PC-3 (cell line): ENCODE measurements around the gene ABHD6.

Experiments
- EZH2 ChIP-seq: fragments of 300-600 bp; sonication (generic); IDR thresholded peaks from one replicate; pipeline ENCODE4 v1.6.1; 2017; ENCODE audit warnings: antibody characterized with exemption, mild to moderate bottlenecking, low read length; ENCODE audit not compliant: unreplicated experiment
- TF ChIP-seq, protein P1 (sequence below): fragments of 300-600 bp; sonication (generic); conservative IDR thresholded peaks from 2 replicates; pipeline ENCODE4 v1.5.1; 2017; ENCODE audit warnings: antibody characterized with exemption, low read depth, mild to moderate bottlenecking, low read length

DNA sequence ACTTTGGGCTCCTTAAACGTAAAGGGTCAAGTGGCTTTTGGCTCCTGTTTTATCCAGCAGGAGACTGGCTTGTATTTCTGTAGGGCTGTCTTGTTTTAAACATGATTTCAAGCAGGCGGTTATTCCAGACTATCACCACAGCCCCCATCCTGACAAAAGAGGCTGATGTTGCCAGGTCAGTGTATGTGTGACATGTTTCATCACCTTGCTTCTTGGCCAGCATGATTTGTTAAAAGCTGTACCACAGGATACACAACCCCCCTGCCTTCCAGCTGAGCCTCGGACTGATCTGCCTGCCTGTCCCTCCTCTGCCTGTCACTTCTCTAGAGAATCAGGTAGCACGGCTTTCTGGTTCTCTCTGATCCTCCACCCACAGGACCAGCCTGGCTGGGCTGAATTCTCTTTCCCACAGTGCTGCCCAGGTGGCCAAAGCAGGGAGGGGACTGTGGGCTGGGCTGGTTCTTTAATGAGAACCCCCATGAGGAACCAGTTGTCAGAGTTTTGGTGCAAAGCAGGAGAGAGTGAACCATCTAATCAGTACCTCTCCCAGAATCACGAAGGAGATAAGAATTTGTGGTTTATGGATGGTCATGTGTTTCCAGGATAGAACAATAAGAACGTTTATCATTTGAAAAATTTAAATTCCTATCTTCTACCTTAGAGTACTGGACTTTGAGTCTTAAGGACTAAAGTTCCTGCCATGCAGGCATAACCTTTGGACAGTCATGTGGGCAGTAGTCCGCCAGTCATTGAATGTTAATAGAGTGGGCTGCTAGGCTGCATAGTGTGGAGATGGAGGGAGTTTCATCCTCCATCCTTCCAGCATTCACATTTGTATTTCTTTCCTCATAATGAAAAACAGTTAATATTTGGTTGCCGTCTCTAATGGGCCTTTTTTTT is 8.8 kb downstream of the ABHD6 start:
- TF ChIP-seq, protein P1, sequence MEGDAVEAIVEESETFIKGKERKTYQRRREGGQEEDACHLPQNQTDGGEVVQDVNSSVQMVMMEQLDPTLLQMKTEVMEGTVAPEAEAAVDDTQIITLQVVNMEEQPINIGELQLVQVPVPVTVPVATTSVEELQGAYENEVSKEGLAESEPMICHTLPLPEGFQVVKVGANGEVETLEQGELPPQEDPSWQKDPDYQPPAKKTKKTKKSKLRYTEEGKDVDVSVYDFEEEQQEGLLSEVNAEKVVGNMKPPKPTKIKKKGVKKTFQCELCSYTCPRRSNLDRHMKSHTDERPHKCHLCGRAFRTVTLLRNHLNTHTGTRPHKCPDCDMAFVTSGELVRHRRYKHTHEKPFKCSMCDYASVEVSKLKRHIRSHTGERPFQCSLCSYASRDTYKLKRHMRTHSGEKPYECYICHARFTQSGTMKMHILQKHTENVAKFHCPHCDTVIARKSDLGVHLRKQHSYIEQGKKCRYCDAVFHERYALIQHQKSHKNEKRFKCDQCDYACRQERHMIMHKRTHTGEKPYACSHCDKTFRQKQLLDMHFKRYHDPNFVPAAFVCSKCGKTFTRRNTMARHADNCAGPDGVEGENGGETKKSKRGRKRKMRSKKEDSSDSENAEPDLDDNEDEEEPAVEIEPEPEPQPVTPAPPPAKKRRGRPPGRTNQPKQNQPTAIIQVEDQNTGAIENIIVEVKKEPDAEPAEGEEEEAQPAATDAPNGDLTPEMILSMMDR: no peak
- no peak for TF ChIP-seq EZH2
